ENCODE results near the gene SPATA18. TPM values are rescaled to one million over a fixed set of nuclear protein-coding genes. Genes with fewer than 3 reads are reported as not detected.

SPATA18 gene
- total and polyA plus RNA-seq, 2 of the 8 experiments (the other 6 are each of a cell fraction or from before 2014, with no cell fraction given) = 1.4 to 2.4 TPM

GRCh38 chr4:52016981-52017380 lies 34.1 kb upstream of the SPATA18 start:
- Histone ChIP-seq H2BK12ac (ENCODE audit: low read depth, low read length) (no peak overlapping the region), H4K20me1 (replicated peaks in 1 of 2; ENCODE audit: control insufficient read depth in 1 of 2, insufficient read depth in 2 of 2, low read length in 2 of 2) (no peaks in the 10 kb centered on the region), H3K27me3 (replicated peaks in 1 of 4; ENCODE audit: control insufficient read depth in 3 of 4, extremely low read depth in 1 of 4, insufficient read depth in 3 of 4, low read length in 3 of 4) (no peaks in the 10 kb centered on the region), H3K36me3 (ENCODE audit: control insufficient read depth in 2 of 4, insufficient read depth in 4 of 4, low read length in 3 of 4) (no peaks in the 10 kb centered on the region), H2AK5ac (ENCODE audit: low read depth, low read length) (no peak overlapping the region), H2AFZ (ENCODE audit: low read length) (no peak overlapping the region), H3K9ac (replicated peaks in 1 of 4; ENCODE audit: extremely low read depth in 1 of 4, low read depth in 3 of 4, low read length in 3 of 4) (no peak overlapping the region), H3K4me1 (replicated peaks in 1 of 4; ENCODE audit: control insufficient read depth in 3 of 4, insufficient read depth in 4 of 4, low read length in 3 of 4) (no peaks in the 10 kb centered on the region), H3K9me3 (ENCODE audit: insufficient read depth in 2 of 2, low read depth in 1 of 2, low read length in 1 of 2) (no peaks in the 10 kb centered on the region), H2BK5ac (ENCODE audit: low read depth, low read length) (no peak overlapping the region), H3K18ac (ENCODE audit: extremely low read depth, low read length) (no peak overlapping the region), H3K56ac (replicated peaks; ENCODE audit: insufficient read length, low read depth, low read length) (no peak overlapping the region), H4K8ac (ENCODE audit: extremely low read depth, insufficient read depth, low read length) (no peak overlapping the region), H3K23me2 (ENCODE audit: low read depth, low read length) (no peaks in the 10 kb centered on the region), H3K4me2 (ENCODE audit: insufficient read depth in 1 of 2, low read depth in 2 of 2, low read length in 2 of 2) (no peak overlapping the region), H4K91ac (replicated peaks; ENCODE audit: insufficient read length, low read length) (no peak overlapping the region), H3K27ac (ENCODE audit: low read depth, low read length) (no peak overlapping the region), H2BK120ac (replicated peaks; ENCODE audit: low read depth, low read length) (no peak overlapping the region), H3K4me3 (ENCODE audit: extremely low read depth in 1 of 4, insufficient read depth in 2 of 4, low read depth in 3 of 4, low read length in 4 of 4) (no peak overlapping the region), H2BK20ac (ENCODE audit: low read length) (no peak overlapping the region), H3K23ac (ENCODE audit: insufficient read length) (no peak overlapping the region), H3K14ac (ENCODE audit: insufficient read length) (no peak overlapping the region), H3K79me1 (ENCODE audit: low read depth, low read length) (no peaks in the 10 kb centered on the region), H4K5ac (ENCODE audit: insufficient read length, low read depth, low read length) (no peak overlapping the region), H2BK15ac (ENCODE audit: low read length) (no peak overlapping the region), H3K79me2 (ENCODE audit: control insufficient read depth in 1 of 2, insufficient read depth in 2 of 2, low read length in 2 of 2) (no peaks in the 10 kb centered on the region), H3K4ac (replicated peaks; ENCODE audit: insufficient read length, low read depth, low read length) (no peak overlapping the region)
- no peak for TF ChIP-seq EZH2 (IDR thresholded peaks at IDR 0.05; ENCODE audit: low read depth, low read length, severe bottlenecking)
- ChIA-PET CTCF (ENCODE audit: partially characterized antibody) (interaction anchor here (1.0 to 2.4 kb wide), 2 partner anchors 120 to 186 kb away, joined by 3 to 13 read pairs; no protein-coding TSS in a partner anchor), POLR2A (ENCODE audit: partially characterized antibody) (no interaction called here)
- FAIRE-seq (no peak), DNase-seq (ENCODE audit: low read depth in 1 of 2, low spot score in 2 of 2) (no peak)
- WGBS, 2 experiments (ENCODE audit: extremely low coverage in 1 of 2, insufficient coverage in 1 of 2, insufficient read length in 1 of 2, insufficient replicate concordance in 2 of 2, low coverage in 1 of 2, low lambda C conversion rate in 2 of 2, missing lambda C conversion rate in 1 of 2) = 82% methylated on average over 3 of the region's 3 CpGs; no CpG with 5 or more reads in 1 of the 2 experiments

Measured in H1 (cell line).